NCI-H2196 (cell line): ENCODE data around the gene DSTN.
A peak's percentile ranks its signal among the peaks of the same experiment; 100 is the strongest.

Experiments used
- DNase-seq: peaks from one replicate; lab custom pipeline; 2025; ENCODE audit not compliant: unreplicated experiment; lab: John Stamatoyannopoulos, UW

DSTN gene

DNA sequence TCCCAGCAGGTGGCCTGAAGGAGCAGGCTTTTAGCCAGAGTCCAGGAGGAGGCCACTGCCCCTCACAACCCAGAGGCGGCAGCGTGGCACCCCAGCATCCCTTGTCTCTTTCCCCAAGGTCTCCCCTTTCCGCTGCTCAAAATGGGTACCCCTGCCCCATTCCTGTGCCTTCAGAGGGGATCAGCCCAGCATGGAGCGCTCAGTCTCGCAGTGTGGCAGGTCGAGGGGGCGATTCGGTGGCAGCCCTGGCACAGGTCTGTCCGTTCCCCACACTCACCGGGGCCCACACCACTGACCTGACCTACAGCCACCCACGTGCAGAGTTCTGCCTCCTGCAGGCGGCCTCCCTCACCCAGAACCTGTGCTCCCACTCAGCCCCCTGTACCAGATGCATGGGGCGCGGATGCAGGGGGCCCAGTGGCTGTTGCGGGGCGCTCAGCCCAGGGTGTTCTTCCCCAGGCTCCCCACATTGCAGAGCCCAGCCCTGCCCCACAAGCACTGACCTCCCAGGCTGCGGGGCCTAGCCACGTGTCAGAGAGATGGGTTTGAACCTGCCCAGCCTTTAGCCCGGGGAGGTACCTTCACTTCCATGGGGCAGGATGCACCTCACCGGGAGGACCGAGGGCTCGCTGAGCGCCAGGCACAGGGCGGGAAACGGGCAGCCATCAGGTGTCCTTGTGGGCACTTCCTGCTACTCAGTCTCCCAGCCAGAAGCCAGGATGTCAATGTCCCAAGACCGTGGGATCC lies 41.8 kb downstream of the DSTN start:
- no peak for DNase-seq

DNA sequence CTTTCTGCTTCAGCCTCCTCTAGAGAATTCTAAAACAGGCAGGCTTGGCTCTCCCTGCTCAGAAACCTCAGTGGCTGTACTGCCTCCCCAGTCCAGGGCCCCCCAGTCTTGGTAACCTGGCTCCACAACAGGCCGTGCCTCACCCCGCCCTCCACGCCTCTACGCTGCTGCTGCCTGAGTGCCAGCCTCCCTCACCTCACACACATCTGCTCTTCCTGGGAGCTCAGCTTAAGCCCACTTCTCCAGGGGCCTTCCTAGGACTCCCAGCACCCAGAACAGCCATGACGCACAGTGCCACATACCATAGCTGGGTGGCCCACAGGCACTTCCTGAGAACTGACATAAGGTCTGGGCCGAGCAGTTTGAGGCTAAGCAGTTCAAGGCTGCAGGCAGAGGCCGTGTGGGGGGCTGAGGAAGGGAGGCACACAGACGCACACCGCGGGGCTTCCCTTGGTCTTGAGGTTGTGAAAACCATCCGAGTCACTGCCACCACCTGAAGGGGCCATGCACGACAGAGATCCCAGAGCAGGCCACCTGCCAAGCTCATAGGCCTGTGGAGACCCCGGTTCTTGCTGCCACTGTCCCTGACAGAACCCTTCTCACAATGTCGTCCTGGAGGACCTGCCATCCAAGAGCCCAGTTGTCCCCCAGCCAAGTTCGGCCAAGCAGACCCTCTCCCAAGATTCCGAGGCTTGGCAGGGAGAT lies 42.6 kb downstream of the DSTN start:
- no peak for DNase-seq

DNA sequence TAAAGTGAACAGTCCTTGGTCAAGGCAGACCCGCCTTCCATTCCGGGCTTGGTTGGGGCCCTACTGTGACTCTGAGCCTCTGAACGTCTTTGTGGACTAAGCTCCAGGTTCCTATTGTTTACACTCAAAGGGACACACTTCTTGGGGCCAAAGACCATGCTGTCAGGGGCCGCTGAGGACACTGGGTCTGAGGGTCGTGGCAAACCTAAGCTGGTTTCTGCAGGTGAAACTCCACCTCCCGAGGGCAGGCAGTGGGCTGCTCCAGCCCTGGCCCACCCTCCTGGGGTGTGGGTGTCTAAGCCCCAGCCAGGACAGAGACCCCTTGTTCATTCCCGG lies 43.1 kb downstream of the DSTN start:
- DNase-seq: no peak

DNA sequence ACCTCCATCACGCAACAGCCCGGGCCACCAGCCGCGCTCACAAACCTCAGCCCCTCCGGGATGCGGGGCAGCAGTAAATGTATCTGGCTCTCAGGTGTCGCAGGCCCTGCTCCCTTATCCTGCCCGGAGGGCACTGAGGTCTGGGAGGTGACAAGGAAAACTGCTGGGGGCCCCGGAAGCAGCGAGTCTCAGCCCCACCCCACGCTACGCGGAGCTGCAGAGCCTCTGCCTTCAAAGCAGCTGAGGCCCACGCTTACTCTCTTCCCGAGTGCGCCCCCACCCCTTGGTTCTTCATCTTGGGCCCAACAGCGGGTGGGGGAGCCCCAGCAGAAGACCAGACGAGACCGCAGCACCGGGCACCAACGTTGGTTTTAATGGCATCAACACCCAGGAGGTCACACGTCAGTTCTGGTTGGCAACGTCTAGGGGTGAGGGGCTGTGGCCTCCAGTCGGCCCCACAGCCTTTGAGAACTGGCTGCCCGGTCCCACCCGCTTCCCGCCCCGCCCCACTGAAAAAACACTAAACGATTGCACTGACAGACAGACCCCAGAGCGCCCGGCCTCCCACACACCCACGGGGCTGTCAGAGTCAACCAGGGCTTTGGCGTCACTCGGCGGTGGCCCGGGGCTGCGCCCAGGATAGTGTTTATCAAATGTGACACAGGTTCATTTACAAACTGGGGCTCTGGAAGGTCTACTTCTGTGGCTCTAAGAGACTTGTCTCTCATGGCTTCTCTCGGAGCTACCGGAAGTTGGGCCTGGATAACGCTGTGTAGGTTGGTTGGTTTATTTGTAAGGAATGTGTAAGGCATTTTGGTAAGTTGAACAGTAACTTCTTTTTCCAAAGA lies 43.7 kb downstream of the DSTN start:
- no peak for DNase-seq

DNA sequence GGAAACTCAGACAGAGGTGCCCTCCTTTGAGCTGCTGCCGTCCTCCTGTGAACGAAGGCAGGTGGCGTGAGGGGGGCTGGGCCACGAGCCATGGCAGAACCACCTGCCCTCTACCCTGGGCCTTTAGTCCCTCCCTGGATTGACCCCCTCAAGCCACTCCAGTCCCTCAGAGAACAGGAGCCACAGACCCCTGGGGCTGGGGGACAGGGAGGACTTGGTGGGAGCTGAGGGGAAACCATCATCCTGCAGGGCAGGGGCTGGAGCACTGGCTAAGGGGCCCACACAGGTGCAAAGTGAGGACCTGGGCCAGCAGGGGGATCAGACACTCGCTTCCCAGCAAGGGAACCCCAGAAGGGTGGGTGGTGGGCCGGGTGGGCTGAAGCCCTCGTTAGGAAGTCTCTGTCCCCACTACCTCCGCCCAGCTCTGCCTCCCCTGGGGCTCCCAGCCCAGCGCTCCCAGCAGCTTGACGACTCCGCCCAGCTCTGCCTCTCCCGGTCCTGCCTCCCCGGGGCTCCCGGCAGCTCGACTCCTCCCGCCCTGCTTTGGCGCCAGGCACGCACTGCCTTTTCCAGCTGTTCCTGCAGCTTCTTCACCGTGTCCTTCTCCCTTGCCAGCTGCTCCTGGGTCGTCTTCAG lies 44.4 kb downstream of the DSTN start:
- DNase-seq: no peak

DNA sequence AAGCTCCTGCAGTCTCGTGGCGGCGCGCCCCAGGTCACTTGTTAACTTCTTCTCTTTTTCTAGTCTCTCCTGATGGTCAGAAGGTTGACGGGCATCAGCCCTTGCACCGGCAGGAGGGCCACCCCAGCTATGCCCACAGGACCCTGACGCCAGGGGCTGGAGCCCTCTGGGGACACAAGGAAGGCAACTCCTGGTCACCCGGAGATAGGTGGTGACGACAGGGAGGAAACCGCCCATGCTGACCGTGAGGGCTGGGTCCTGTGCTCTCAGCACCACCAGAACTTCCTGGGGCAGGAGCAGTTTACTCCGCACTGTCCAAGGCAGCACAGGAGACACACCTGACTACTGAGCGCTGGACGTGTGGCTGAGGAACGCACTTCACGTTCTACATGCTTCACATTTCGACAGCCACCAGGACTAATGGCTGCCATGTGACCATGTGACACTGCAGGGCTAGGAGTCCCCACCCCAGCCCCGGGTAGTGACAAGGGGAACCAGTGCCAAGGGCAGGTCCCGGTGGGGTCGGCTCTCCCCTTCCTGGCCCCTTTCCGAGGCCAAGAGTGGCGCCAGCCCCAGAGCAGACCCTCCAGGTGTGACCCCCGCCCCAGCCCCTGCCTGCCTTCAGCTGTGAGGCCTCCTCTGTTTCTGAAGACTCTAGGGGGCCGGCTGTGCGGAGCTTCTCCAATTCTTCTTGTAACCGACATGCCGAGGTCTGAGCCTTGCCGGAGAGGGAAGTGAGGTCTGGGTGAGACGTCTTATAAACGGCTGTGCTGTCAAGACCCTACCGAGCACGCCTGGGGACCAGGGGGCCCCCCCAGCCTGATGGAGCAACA lies 45.2 kb downstream of the DSTN start:
- no peak for DNase-seq

DNA sequence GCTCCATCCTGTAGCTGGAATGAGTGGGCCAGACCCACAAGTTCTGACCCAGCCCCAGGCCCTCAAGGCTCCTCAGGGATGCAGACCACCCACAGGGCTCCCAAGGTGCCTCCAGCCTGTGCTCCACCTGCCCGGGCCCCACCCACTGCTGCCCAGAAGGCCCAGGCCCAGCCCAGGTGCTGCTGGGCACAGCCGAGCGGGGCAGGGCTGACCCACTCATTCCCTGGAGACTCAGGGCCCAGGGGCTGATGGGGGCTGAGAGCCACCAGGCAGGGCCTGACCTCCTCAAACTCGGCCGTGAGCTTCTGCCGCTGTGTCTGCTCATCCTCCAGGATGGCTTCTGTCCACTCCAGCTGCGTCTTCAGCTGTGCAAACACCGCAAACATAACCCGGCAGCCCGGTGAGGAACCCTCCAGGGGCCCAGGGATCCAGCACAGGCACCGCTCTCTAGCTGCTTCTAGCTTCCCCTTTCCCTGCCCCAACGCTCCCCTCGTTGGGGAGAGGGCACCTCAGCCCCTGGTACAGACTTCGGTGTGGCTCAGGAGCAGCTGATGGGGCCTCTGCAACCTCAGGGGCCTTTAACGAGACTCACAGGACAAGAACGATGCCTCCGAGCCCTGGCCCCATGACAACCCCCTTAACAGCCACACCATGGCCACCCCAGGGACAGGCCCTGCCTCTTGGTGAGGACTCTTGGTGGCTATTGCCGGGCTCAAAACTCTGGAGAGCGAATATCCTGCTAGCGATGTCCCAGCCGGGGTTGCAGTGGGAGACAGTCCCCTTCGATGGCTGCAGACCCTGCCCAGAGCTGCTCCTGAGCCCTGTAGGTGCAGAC lies 46.0 kb downstream of the DSTN start:
- DNase-seq: no peak

DNA sequence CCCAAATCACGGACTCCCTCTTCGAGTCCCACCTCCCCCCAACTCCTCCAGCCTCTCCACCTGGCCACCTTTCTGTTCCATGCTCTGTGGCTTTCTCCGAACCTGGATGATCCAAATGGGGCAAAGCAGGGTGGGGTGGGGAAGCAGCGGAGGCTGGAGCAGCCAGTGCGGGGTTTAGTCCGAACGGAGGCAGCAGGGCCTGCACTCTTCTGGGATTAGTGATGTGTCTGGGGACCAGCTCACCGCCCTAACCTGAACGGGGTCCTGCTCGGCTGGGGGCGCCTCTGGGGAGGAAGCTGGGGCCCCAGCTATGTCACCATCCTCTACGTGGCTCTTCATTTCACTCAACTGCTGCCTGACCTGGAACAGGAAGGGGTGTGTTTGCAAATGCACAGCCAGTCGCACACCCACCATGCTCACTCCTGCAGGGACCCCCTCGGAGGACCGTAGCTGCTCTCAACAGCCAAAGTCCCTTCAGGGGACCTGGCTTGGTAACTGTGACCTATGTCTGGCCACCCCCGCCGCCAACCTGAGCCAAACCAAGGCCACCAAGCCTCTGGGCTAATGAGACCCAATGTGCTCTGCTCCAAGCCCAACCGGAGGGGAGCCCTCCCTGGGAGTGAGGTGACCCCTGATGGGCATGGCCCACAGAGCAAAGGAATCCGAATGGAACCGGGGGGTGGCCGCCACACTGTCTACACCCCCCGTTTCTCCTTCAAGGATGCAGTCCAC lies 46.8 kb downstream of the DSTN start:
- DNase-seq: no peak

DNA sequence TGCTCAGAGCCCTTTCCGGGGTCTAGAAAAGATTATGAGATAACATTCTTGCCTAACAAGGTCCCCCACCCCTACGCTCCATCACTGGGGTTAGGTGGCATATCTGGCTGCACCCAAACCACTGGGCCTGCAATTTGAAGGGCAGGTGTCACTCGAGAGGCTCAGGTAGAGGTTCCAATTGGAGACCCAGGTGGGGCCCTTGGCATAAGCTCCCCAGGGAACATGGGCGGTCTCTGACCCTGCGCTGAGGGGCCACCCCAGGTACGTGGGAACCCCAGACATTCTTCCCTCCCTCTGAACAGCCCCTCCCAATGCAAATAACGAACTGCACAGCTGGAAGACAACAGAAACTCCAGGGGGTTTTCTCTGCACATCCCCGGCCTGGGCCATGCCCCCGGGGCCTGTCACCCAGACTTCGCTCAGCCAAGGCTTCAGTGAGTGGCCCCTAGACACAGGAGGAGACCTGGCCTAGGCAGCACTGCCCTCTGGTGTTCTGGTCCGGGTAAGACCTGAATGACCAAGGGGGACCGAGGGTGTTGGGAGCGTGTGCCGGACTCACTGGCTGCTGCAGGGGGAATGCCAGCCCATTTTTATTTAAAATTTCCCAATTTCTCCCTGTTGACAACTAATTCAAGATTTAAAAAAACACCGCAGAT lies 47.5 kb downstream of the DSTN start:
- peak; percentile 62 for DNase-seq

DNA sequence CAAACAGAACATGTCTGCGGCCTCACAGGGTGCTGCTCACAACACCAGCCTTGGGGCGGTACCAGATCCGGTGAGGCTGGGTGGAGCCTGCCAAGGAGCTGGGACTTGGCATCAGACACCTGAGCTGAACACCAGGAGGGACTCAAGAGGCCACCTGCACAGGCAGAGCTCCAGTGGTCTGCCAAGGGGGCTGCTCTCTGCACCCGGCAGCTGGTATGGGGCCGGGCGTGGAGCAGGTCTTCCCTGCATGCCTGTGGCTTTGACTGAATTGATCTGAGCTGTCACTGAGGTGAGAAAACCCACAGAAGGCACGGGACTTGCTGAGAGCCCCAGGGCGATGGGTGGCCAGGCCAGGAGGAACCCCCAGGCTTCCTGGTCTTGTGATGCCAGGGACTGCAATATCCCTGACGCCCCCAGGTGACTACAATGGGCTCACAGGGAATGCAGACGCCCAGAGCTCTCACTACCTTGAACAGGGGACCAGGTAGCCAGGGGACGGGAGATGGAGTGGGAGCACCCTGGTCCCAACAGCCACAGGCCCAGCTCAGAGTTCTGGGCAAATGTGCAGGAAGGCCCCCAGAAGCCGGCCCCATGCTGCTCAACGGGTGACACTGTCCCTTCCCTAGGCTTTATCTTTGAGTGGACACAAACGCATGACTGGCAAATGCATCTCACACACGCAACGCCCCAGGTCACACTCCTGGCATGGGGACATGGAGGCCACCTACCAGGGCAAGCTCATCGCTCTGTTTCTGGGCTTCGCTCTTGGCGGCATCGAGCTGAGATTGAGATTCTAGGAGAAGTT lies 48.2 kb downstream of the DSTN start:
- no peak for DNase-seq

DNA sequence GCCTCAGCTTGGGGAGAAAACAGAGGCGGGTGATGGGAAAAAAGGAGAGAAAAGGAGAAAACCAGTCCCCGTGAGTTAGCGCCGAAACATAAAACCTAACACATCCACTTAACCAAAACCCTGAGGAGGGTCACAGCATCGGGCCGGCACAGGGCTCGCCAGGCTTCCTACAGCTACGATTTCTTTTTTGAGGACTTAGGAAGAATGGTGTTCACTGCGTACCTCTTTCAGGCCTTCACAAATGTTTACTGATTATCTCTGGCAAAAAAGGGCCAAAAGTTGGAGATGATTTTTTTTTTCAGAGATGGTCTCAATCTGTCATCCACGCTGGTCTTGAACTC lies 48.8 kb downstream of the DSTN start:
- DNase-seq: no peak

DNA sequence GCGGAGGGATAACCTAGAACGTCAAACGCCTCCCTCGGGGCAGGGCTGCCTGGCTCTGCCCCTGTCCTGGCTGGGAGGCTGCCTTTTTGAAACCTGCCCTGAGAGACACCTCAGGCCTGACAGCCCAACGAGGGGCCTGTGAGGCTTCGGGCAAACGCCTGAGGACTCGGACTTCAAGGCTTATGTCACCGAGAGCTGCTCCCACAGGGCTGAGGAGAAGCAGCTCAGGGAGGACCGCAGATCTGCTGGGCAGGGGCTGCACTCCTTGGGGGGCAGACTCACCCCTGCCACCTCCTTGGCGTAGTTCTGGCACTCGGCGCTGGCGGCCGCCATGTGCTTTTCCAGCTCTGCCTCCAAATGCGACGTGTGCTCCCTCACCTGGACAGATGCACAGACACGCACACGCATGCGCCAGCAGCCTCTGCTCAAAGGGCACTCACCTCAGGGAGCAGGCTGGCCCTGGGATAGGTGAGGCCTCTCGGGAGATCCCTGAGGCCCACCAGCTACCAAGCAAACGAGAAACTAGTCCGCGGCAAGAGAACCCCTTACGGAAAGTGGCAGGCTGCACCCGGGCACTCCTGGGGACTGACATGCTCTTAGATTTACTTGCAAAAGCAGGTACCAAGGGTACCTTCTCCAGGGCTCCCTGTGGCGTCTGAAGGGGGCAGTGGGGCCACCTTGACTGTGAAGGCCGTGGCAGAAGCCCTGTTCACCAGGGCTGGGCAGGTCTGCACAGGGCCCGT lies 49.6 kb downstream of the DSTN start:
- DNase-seq: no peak

DNA sequence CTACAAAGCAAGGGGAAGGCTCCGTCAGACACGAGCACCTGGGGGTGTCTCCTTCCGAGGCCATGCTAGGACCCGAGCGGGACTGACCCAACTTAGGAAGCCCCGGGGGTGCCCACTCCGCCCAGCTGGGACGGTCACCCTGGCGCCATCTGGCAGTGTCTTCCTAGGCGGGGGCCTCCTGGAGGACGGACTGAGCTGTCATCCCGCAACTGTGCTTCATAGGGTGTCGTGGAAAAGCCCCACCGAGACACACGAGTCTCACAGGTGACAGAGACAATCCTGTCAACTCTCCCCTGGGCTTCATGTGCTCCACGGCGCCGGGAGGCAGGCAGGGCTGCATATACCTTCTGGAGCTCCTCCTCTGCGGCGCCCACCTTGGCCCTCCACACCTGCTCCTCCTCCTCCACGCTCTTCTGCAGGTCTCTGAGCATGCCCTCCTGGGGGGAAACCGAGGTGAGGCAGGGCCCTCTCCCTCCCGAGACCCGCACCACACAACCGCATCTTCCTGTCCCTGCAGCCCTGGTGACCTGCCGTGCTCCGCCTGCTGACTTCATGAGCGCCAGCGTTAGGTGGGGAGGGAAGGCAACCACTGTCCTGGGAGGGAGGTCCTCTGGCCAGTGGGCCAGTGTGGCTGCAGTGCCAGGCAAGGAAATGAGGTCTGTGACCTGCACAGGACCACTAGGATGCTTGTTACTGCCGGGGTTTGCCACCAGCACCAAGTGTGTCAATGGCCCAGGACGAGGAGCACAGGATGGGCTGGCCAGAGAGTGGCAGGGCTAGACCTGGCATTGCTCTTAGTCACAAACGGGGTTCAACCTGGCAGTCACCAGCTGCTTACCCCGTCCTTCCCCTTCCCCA lies 50.7 kb downstream of the DSTN start:
- DNase-seq: no peak

DNA sequence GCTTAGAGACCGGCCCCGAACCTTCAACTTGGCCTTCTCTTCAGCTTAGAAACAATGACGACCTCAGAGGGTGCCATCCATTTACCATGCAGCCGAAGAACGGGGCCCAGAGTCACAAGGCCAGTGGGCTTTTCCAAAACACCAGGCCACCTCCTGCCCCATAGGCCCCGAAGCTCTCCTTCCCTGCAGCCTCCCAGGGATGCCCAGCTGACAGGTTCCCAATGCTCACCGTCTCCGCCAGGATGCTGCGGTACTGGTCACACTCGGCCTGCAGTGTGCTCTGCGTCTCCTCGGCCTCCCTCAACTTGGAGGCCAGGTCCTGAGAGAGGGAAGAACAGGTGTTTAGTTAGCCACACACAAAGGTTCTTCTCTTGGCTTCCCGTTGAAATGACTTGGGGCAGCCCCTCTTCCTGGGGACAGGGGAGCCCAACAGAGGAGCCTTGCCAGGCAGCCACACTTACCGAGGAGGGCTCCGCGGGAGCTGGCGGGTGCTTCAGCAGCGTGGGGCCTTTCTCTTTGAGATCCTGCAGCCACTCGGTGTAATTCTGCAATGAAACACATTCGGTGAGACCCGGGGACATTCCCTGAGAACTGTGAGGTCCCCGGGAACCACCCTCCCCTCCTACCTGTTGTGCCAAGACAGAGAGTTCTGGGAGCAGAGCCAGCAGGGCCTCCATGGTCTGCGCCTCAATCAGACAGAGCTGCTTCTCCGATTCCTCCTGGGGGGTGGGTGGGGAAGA lies 51.5 kb downstream of the DSTN start:
- DNase-seq: no peak

DNA sequence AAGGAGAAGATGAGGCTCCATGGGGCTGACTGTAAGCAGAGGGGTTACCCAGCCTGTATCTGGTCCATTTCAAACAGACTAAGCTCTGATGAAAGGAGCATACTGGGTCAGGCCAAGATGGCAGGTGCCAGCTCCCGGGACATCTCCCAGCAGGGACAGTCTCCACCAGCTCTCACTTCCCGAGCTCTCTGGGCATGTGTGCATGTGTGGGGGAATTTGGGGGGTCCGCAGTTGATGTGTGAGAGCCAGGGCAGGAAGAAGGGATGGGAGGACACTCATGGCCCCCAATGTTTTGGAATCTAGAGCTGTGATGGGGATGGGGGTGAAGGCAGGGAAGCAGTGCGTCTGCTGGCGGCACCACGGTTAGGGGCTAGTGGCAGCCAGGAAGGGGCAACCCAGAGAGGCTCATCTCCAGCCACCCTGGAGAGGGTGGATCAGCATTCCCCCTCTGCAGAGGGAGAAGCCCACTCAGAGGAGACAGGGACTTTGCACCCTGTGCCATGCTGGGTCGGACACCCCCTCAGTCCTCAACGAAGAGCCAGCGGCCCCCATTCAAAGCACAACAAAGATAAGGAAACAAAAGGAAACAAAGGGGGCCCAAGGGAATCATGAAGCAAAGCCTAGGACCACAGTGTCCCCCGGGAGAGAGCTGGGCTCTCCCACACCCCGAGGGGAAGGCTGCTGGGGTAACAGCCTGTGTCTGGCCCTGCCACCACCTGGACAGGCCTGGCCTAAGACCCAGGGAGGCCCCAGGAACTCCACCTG lies 52.4 kb downstream of the DSTN start:
- DNase-seq: no peak
